ENCODE results near the gene WWC2.

GRCh38 chr4:183204793-183205192 is 105.7 kb downstream of the WWC2 start:
- TF ChIP-seq CTCF (IDR thresholded peaks at IDR 0.05), result no peak
- no peak for TF ChIP-seq TCF7L2 (IDR thresholded peaks at IDR 0.05; ENCODE audit: low read depth, low read length)
- TF ChIP-seq REST (IDR thresholded peaks at IDR 0.05; ENCODE audit: insufficient read depth in 1 of 2, low read depth in 2 of 2, low read length in 1 of 2), result no peak
- no peak for TF ChIP-seq POLR2AphosphoS5 (IDR thresholded peaks at IDR 0.05; ENCODE audit: low read depth, low read length)
